HG03103 (cell line): ENCODE measurements around the gene RSPH1.
A peak's percentile ranks its signal among the peaks of the same experiment; 100 is the strongest.

Source experiments
- ATAC-seq: cut with Tn5 transposase; IDR thresholded peaks from one replicate; pipeline ENCODE4 v1.9.1; 2021; ENCODE audit warnings: low read depth; ENCODE audit not compliant: unreplicated experiment

RSPH1 gene

GRCh38 chr21:42513985-42514882, 18.2 kb upstream of the RSPH1 start:
- ATAC-seq: no peak

DNA sequence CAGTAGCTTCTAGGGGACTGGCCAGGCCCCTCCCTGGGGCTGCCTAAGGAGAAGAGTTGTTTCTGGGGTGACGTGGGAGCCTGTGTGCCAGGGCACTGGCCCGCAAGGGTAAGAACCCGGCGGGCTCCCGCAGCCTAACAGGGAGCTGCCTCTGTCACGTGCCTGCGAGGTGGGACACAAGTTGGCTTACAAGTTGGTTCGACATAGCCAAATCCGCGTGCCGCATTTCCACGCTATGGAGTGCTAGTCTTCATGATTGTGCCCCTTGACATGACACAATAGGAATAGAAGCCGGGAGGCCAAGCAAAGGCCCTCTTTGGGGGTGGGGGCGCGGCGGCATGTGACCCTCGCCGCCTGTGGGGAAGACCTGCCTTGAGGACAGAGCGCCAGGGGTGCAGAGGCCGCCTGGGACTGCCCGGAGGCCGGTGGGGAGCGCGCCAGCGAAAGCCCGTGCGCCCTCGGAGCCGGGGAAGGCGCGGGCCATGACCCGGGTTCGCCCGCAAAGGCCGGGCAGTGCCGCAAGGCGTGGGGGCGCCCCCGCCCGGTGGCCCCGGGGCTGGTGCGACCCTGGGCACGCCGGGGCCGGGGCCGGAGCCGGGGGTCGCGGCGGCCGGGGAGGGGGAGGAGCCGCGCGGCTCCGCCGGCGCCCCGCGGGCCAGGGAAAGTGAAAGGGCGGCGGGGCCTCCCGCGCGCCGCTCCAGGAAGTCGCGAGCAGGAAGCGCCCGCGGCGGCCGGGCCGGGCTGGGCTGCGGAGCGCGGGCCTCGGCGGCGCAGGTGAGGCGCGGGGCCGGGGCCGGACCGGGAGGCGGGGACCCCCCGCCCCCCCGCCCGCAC, 17.3 kb upstream of the RSPH1 start, which contains the start of gene SLC37A1:
TSS of gene SLC37A1 (plus strand) at position 702 of the 834 bp plus-strand sequence. CDS start 4,603 bp downstream, outside the sequence.
- ATAC-seq: no peak

- ATAC-seq: no peak
These were observed 16.5 kb upstream of the RSPH1 start for GRCh38 chr21:42512346-42513034.

DNA sequence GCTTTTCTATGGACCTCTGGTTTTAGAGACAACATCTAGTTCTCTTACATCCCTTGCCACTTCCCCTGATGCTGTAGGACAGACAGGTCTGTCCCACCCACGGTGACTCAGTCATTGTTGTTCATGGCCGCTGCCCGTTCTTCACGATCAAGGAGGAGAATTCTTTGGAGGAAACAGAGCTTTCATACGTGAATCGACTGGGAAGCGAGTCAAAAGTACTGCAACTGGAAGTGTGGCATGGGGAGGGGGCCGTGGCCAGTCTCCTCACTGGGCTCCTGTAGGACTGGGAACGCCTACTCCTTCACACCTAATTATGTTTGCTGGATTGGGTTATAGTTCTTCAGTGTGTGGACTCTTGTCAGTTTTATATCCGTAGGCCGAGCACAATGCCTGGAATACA, 13.2 kb upstream of the RSPH1 start:
- ATAC-seq: no peak

DNA sequence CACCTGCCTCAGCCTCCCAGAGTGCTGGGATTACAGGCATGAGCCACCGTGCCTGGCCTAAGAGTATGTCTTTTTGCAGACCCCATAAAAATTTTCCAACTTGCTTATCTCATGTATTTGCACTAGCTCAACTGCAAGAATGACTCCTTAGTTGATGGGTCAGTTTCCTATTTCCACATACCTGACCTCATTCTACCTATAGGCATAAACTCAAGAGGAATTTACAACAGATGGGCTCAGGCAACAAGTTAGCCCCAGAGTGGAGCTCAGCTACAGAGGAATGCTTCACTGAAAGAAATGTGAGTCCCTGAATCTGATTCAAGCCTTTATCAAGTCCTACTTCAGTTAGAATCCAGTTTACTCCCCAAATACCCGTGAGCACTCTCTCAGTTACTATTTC, 12.3 kb upstream of the RSPH1 start:
- no peak for ATAC-seq

- no peak for ATAC-seq
These were observed 11.4 kb upstream of the RSPH1 start for GRCh38 chr21:42507418-42507817.

DNA sequence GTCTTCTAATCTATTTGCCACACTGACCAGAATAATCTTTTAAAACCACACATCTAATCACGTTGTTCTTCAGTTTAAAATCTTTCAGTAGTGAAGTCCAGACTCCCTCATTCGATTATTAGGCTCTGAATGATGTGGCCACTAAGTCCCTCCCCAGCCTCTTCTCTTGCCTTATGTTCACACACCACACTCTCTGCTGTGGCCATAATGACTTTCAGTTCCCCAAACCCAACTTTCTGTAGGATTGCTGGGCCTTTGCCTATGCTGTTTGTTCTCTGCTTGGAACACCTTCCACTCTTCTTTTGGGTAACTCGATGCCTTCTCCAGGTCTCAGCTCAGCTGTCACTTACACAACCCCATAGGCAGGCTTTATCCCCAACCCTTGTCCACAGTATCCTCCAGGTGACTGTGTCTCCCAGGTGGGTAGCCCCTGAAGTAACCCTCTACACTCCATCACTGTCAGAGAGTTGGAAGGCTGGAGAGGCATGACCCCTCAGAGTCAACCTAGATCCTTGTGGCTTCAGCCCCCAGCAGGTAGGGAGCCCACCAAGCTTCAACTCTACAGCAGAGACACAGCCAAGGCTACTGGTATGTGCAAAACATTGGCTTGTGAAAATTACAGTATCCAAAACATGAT, 9.2 kb upstream of the RSPH1 start:
- peak; percentile 73 for ATAC-seq

DNA sequence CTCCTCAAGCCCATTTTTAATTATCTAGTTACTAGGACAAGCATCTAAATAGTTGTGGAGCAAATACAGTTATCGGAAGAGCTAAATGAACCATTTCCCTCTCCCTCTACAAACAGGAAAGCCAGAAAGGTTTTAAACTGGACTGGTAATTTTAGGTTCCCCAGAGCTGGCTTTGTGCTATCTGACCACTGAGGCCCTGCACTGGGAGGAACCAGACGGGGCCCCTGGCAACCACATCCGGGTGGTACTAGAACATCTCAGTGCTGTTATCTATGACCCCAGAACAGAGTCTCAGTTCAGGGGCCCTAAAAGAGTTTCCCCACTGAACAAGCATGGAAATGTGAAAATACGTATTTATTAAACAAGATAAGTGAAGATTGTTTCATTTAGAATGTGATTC, 7.7 kb upstream of the RSPH1 start:
- ATAC-seq: no peak

- ATAC-seq: no peak
These were observed 4.7 kb upstream of the RSPH1 start for GRCh38 chr21:42500736-42501135.

- no peak for ATAC-seq
These were observed 4.2 kb upstream of the RSPH1 start for GRCh38 chr21:42500225-42500624.

DNA sequence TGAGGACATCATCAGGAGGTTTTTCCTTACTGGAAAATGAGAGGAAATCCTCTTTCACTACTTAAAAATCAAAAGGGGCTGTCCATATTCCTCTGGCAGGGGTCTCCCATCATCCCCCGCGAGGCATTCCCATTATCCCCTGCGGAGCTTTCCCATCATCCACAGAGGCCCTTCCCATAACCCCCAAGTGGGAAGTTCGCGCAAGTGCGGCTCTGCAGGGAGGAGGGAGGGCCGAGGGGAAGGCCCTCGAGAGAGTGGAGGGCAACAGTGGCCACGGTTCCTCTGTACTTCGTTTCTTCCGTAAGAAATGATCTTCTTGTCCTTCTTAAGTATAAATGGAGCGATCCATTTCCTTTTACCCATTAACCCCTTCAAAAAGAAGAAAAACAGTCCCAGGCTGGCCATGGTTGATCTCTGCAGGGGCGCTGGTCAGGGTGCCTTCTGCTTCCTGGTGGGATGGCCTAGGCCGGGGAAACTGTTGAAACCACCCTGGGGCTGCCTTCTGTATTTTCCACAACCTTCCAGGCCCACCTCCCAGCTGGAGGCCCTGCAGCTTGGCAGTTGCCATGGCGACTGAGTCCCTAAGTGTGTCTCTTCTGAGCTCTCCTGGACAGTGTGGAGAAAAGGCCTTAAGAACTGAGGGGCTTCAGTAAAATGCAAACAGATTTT, 3.6 kb upstream of the RSPH1 start:
- no peak for ATAC-seq

GRCh38 chr21:42498012-42498411, 2.0 kb upstream of the RSPH1 start:
- ATAC-seq: no peak

DNA sequence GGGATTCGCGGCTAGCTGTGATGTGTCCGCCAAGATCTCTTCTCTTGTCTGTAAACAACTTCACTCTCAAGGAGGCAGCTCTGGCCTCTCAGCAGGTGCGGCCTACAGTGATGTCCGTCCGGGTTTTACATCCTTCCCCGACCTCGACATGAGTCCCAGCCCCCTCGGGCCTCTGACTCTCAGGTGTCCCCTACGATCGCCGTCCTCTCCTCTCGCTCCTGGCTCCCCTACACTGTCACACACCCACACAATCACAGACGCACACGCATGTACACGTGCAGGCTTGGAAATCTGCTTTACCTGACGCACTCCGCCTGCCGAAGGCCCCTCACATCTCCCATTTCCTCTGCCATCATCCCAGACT, 797 bp upstream of the RSPH1 start:
- ATAC-seq: no peak

- peak; percentile 11 for ATAC-seq
These were observed 282 bp downstream of the RSPH1 start for GRCh38 chr21:42495765-42496119.

DNA sequence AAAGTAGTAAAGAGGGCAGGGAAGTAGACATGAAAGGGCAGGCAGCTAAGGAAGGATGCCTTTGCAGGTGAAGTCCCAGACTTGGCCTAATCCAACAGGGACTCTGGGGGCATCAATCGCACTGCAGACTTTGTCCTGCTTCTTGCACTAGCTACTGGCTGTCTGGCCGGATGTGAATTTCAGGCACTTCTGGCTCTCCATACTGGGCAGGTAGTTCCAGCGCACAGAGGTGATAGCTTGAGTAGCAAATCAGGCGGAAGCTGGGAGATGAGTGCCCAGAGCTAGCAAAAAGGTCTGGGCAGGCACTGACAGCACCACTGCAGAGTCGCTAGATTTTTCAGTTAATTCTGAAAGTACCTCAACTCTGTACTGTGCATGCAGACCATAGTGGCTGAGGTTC, 997 bp downstream of the RSPH1 start:
- ATAC-seq: no peak

- ATAC-seq: no peak
These were observed 2.6 kb downstream of the RSPH1 start for GRCh38 chr21:42493109-42494060.

DNA sequence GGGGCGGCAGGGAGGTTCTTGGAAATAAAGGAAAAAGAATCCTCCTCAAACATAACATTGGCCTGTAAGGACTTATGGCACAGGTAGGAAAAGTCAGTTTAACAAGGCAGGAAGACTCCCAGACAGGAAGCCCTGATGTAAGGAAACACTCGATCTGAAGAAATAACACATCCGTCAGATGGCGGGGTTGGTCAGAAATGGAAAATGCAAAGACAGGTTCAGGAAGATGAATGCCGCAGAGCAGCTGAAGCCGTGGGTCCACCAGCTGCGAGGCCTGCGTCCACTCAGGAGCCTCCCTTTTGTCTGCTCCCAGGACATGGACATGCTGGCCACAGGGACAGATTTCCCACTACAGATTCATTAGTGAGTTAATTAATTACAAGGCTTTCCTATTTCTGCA, 3.8 kb downstream of the RSPH1 start:
- no peak for ATAC-seq

GRCh38 chr21:42491328-42491727, 4.7 kb downstream of the RSPH1 start:
- no peak for ATAC-seq

- no peak for ATAC-seq
These were observed 5.3 kb downstream of the RSPH1 start for GRCh38 chr21:42490720-42491119.
